Measurements from ENCODE around the gene KCTD4. TPM values are rescaled to one million over a fixed set of nuclear protein-coding genes. Genes with fewer than 3 reads are reported as not detected.

Gene KCTD4
- total and polyA plus RNA-seq, 2 donors (not counting 3 experiments of a cell fraction or from before 2014, with no cell fraction given) = not detected

GRCh38 chr13:45208132-45208531, 7.3 kb upstream of the KCTD4 start:
- Histone ChIP-seq H3K27ac (ENCODE audit: insufficient read depth, low read depth, low read length) (no peak overlapping the region), H3K79me2 (ENCODE audit: control insufficient read depth, insufficient read depth, low read length) (no peaks in the 10 kb centered on the region), H3K36me3 (ENCODE audit: control insufficient read depth in 2 of 2, extremely low read depth in 1 of 2, insufficient read depth in 2 of 2, low read length in 2 of 2) (no peaks in the 10 kb centered on the region), H4K20me1 (replicated peaks; ENCODE audit: control insufficient read depth, extremely low read depth, insufficient read depth, low read length) (no peaks in the 10 kb centered on the region), H3K9me1 (replicated peaks; ENCODE audit: control insufficient read depth, extremely low read depth, insufficient read depth, low read length) (no peaks in the 10 kb centered on the region), H3K9me3 (replicated peaks; ENCODE audit: control insufficient read depth, insufficient read depth, low read length) (no peaks in the 10 kb centered on the region), H3K4me1 (ENCODE audit: control insufficient read depth, extremely low read depth, insufficient read depth, low read length) (peaks cover 23% of the 10 kb centered on the region), H2AFZ (ENCODE audit: low read depth, low read length) (no peak overlapping the region), H3K9ac (replicated peaks; ENCODE audit: extremely low read depth, insufficient read depth, low read length) (no peak overlapping the region), H3K4me3 (replicated peaks in 1 of 3; ENCODE audit: insufficient read depth in 1 of 3, low read depth in 1 of 3, low read length in 3 of 3) (no peak overlapping the region), H3K27me3 (ENCODE audit: control insufficient read depth in 2 of 2, insufficient read depth in 2 of 2, low read length in 2 of 2) (no peaks in the 10 kb centered on the region), H3K4me2 (ENCODE audit: insufficient read depth, low read length) (no peak overlapping the region)
- DNase-seq (ENCODE audit: low read depth, low spot score) = no peak
- intact Hi-C loops (cut with micrococcal nuclease) (loop anchor here (5.0 kb wide), 1 partner anchor 86 kb away; the partner anchor contains the start of gene GTF2F2), dilution Hi-C loops (cut with MboI; ENCODE audit: extremely low pct_ligation_motif_present, low sequenced_read_pairs) (no loop called here)
- BruUV-seq (replicated peaks) = no TSS peak
- CTCF ChIA-PET = interaction anchor here (1.9 to 2.6 kb wide), 2 partner anchors 73 to 161 kb away, joined by 7 read pairs; no protein-coding TSS in a partner anchor
- POLR2A ChIA-PET = no interaction called here
- TF ChIP-seq MYC (IDR thresholded peaks at IDR 0.05; ENCODE audit: low read depth, low read length) = no peak
- no peak for FAIRE-seq

GRCh38 chr13:45207319-45207718, 6.5 kb upstream of the KCTD4 start:
- H3K9ac ChIP-seq (replicated peaks; ENCODE audit: extremely low read depth, insufficient read depth, low read length) = peak overlapping the region; percentile 56
- no peak for FAIRE-seq
- H3K4me1 ChIP-seq (ENCODE audit: control insufficient read depth, extremely low read depth, insufficient read depth, low read length) = peaks cover 23% of the 10 kb centered on the region
- no peaks in the 10 kb centered on the region for H3K9me3 ChIP-seq (replicated peaks; ENCODE audit: control insufficient read depth, insufficient read depth, low read length)
- H3K36me3 ChIP-seq (ENCODE audit: control insufficient read depth in 2 of 2, extremely low read depth in 1 of 2, insufficient read depth in 2 of 2, low read length in 2 of 2) = no peaks in the 10 kb centered on the region
- BruUV-seq (replicated peaks) = no TSS peak
- no peak for DNase-seq (ENCODE audit: low read depth, low spot score)
- H3K4me2 ChIP-seq (ENCODE audit: insufficient read depth, low read length) = peak overlapping the region; percentile 63
- TF ChIP-seq FOS (IDR thresholded peaks at IDR 0.05; ENCODE audit: borderline replicate concordance, insufficient read depth, low read length) (no peak), POLR2A (IDR thresholded peaks at IDR 0.05; ENCODE audit: low read depth, low read length) (no peak), GATA2 (IDR thresholded peaks at IDR 0.05; ENCODE audit: insufficient read depth, insufficient read length, low read depth, low read length) (no peak), EZH2 (IDR thresholded peaks at IDR 0.05; ENCODE audit: borderline replicate concordance, low read depth, low read length, severe bottlenecking) (no peak), POLR2AphosphoS5 (IDR thresholded peaks at IDR 0.05; ENCODE audit: insufficient read depth, low read depth, low read length) (no peak), JUN (IDR thresholded peaks at IDR 0.05; ENCODE audit: borderline replicate concordance, insufficient read depth, insufficient read length, low read depth) (no peak), CTCF (IDR thresholded peaks at IDR 0.05; ENCODE audit: extremely low read depth in 1 of 2, insufficient read depth in 1 of 2, low read depth in 1 of 2, low read length in 2 of 2) (no peak), MYC (IDR thresholded peaks at IDR 0.05; ENCODE audit: low read depth, low read length) (no peak), MAX (IDR thresholded peaks at IDR 0.05; ENCODE audit: insufficient read depth, insufficient read length) (no peak)
- no peak overlapping the region for H3K4me3 ChIP-seq (replicated peaks in 1 of 3; ENCODE audit: insufficient read depth in 1 of 3, low read depth in 1 of 3, low read length in 3 of 3)
- no peaks in the 10 kb centered on the region for H4K20me1 ChIP-seq (replicated peaks; ENCODE audit: control insufficient read depth, extremely low read depth, insufficient read depth, low read length)
- H3K27me3 ChIP-seq (ENCODE audit: control insufficient read depth in 2 of 2, insufficient read depth in 2 of 2, low read length in 2 of 2) = no peaks in the 10 kb centered on the region
- intact Hi-C loops (cut with micrococcal nuclease) (loop anchor here (5.0 kb wide), 1 partner anchor 85 kb away; the partner anchor contains the start of gene GTF2F2), dilution Hi-C loops (cut with MboI; ENCODE audit: extremely low pct_ligation_motif_present, low sequenced_read_pairs) (no loop called here)
- POLR2A ChIA-PET = no interaction called here
- H3K79me2 ChIP-seq (ENCODE audit: control insufficient read depth, insufficient read depth, low read length) = no peaks in the 10 kb centered on the region
- H2AFZ ChIP-seq (ENCODE audit: low read depth, low read length) = no peak overlapping the region
- CTCF ChIA-PET = interaction anchor here (1.0 to 2.6 kb wide), 7 partner anchors 10 to 161 kb away, joined by 3 to 7 read pairs (median 4); no protein-coding TSS in a partner anchor
- no peaks in the 10 kb centered on the region for H3K9me1 ChIP-seq (replicated peaks; ENCODE audit: control insufficient read depth, extremely low read depth, insufficient read depth, low read length)
- H3K27ac ChIP-seq (ENCODE audit: insufficient read depth, low read depth, low read length) = peak overlapping the region; percentile 88
